HG02610 (cell line): ENCODE results near the gene CLDN19.
"Not testable (repeated sequence)": the region's sequence is repeated elsewhere in the genome, so short reads cannot be mapped to it uniquely, and the experiment has no call there.

Experiments
- ATAC-seq: cut with Tn5 transposase; IDR thresholded peaks from one replicate; pipeline ENCODE4 v1.9.1; 2021; ENCODE audit warnings: mild to moderate bottlenecking, moderate library complexity; ENCODE audit not compliant: unreplicated experiment

Gene CLDN19

DNA sequence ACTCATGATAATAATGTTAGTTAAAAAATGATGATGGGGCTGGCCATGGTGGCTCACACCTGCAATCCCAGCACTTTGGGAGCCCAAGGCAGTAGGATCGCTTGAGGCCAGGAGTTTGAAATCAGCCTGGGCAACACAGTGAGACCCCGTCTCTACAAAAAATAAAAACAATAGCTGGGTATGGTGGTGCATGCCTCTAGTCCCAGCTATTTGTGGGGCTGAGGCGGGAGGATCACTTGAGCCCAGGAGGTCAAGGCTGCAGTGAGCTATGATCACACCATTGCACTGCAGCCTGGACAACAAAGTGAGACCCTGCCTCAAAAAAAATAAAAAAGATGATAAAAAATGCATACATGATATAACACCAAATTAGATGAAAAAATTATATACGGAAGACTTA is 21.5 kb upstream of the CLDN19 start:
- no peak for ATAC-seq

DNA sequence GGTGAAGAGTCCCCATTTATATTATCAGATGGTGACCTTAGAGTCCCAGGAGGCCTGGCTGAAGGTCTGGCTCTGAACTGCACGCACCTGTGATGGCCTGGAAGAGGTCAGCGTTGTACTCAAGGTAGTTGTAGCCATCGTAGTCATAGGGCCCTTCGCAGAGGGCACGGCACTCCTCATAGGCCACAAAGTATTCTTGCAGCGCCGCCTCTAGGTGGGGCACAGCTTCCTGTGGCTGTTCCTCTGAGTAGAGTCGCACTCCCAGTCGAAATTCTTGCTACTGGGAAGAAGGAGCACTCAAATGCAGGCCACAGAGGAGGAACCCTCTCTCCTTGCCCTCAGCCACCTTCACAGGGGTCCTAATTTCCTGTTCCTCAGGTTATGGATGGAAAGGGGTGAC is 19.1 kb upstream of the CLDN19 start:
- no peak for ATAC-seq

DNA sequence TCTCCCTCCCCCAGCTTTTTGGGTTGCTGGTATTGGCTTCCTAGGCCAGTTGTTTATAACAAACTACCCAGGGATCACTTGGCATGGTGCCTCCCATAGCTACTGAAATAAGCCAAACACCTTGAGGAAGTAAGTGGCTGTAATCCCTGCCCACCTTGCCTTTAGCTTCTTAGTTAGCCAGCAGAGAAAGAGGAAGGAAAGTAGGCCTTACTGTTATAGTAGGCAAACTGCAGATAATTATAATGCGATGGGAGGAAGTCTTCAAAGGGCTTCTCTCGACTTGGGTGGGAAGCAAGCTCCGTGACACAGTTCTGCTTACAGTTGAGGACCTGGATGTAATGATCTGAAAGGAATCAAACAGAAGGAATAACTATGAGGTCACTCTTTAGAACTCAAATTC is 18.6 kb upstream of the CLDN19 start:
- ATAC-seq: no peak

DNA sequence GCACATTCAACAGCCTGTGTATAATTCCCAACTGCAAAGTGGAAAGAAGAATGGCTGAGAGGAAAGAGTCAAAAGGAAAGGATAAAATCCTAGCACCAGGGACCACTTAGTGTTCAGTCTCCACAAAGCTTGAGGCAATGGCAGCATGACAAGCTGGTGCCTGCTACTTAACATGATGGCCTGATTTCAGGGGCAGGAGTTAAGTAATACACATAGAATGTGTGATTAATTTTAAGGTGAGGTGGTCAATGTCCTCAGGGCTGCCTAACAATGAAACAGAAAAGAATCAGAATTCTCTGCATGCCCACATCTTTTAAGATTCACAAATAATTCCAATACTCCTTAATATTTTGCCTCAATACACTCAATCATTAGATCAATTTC is 17.8 kb upstream of the CLDN19 start:
- no peak for ATAC-seq

DNA sequence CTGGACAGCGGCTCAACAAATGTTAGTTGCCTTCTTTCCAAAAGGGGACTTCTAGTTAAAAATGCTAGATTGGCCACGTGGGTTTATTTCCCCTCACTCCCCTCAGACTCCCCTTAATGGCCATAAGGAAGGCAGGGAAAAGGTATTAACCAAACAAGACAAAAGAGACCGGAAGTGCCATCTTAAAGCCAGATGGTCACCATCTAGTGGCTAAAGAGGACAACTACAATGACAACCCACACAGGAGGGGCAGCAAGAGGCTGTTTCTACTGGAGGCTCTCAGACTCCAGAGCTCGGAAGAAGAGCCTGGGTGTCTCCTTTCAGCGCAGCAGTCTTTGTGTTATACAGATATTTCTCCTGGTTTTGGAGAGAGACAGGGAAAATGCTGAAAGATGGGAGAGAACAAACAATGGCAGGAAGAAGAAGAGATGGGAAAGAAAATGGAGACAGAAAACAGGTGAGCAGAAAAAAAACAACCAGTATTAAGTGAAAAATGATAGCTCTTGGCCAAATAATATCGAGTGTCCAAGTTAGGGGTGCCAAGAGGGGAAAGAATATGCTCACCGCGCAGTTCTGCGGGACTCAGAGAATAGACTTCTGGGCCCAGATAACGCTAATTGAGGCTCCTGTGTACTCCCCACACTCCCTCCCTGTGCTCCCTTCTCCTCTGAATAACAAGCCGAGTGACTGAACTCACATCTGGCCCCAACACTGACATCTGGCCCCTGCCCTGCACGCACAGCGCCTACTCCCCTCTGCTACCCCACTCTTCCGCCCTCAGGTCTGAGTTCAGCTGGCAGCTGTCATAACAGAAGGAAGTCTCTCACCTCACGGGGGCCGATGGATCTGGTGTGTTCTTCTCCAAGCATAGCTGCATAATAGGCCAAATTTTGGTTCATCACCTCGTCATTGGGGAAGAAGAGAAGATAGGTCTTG is 17.2 kb upstream of the CLDN19 start:
- ATAC-seq: no peak

DNA sequence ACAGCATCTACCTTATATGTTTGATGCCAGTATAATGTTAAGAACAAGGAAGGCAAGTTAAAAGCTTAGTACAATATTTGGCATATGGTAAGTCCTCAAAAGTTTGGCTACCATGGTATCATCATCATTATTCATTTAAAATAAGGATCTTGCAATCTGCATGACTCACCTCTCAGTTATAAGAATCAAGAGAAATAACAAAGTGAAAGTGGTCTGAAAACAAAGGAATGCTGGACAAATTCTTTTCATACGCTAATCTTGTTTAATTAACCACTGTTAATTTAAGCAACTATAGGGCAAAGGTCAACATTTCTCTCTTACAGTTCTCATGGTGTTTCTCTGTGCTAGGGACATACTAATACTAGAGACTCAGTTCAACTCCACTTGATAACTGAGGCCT is 13.0 kb upstream of the CLDN19 start:
- no peak for ATAC-seq

DNA sequence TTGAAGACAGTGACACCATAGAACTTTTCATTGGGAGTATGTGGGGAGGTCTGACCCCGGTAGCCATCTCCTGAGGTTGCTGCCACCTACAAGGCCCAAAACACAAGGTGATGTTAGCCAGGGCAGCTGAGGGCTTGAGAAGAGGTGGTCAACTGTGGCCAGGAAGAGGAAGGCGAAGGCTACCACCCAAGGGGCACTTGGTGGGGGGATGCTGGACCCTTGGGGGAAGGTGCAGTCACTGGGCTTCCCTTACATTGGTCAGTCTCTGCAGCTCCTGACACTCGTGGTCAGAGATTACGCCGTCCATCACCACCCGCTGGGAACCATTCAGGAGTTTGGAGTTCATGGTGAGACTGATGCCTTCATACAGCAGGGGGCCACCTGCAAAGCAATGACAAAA is 12.2 kb upstream of the CLDN19 start:
- no peak for ATAC-seq

DNA sequence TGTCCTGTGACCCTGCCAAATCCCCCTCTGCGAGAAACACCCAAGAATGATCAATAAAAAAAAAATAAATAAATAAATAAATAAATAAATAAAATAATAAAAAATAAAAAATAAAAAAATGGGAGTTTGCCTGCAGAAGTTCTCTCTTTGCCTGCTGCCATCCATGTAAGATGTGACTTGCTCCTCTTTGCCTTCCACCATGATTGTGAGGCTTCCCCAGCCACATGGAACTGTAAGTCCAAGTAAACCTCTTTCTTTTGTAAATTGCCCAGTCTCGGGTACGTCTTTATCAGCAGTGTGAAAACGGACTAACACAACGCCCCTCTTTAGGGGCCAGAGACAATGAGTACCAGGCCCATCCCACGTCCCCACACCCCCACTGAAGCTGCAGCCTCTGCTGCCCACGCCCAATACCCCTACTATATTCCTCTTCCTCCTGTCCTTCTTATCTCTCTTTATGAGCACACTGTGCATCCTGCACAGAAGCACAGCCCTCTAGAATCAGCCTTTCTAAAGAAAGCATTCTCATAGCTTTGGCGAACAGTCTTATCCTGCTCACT is 11.6 kb upstream of the CLDN19 start:
- ATAC-seq: not testable (repeated sequence)

DNA sequence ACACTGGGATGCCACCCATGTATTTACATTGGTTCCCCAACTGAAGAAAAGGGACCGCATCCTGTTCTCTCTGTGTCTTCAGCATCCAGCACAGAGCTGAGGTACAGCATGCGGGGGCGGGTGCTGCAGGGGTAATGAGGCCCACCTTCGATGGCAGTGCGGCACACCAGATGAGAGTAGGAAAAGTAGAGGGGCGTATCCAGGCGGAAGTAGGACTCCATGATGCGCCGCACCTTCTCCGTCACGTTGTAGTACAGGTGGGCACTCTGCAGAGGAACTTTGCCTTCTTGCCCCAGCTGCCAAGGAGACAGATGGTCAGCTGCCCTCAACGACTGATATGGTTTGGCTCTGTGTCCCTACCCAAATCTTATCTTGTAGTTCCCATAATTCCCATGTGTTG is 10.0 kb upstream of the CLDN19 start:
- ATAC-seq: no peak

DNA sequence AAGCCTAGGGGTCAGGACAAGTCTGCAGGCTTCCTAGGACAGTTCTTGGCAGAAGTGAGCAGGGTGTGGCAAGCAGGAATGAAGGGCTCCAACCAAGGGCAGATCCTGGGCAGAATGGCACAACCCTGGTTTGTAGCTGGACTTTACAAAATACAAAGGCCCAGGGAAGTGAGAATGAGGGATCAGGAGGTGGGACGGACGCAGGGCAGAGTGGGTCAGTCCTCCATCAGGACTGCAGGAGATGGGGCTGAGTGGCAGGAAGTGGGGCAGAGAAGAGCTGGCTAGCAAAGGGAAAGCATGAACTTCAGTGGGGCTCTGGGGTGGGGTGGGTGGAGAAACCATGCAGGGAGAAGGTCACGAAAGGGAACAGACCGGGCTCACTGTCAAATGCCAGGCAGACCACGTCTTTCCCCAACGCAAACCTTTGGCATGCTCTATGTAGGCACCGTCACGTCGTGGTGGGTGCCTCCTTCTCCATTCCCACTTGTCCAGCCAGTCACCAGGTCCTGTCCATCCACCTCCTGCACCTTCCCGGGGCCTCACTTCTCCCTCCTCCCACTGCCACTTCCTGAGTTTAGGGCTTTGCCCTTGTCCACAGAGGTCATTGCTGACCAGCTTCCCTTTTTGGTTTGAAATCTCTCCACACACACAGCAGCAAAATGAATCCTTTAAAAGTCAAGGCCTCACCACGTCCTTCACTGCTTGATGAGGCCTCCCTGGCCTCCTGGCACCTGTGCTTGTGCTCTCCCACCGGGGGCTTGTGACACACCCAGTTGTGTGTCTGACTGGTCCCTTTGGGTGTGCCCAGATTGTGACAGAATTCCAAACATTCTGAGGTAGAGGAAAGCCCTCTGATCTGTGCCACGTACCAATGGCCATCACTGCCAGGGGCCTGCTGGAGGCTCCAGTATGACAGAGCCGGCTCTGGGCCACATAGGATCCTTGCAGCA is 8.7 kb upstream of the CLDN19 start:
- ATAC-seq: no peak

DNA sequence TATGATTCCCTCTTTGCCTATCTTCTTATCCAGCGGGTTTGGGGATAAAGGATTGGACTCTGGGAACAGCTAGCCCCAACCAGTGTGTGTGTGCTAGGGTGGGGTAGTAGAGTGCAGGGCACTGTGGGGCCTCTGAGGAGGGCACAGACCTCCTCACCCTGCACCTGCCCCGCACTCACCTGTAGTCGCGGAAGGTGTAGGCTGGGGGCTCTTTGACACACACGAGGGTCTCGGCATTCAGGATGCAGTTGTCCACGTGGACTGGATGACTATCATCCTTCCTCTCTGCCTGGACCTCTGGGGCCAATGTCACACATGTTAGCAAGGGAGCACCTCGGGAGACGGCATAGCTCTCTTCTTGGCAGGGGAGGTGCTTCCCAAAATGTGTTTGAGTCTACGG is 8.0 kb upstream of the CLDN19 start:
- no peak for ATAC-seq

DNA sequence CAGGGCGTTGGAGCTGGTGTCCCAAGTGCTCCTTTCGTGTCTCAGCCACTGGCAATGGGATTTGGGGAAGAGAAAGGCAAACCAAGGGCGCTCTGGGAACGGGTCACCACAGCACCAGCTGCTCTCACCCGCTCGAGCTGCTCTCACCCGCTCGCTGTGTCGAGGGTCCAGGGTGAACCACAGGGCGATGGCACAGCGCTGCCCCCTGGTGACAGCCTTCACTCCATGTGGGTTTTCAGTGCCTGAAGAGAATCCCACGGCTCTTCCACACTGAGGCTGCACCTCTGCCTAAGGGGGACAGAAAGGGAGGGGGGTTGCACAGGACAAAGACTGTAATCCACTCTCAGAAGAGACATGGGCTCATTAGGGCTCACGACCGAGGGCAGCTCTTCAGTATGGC is 7.1 kb upstream of the CLDN19 start:
- no peak for ATAC-seq

DNA sequence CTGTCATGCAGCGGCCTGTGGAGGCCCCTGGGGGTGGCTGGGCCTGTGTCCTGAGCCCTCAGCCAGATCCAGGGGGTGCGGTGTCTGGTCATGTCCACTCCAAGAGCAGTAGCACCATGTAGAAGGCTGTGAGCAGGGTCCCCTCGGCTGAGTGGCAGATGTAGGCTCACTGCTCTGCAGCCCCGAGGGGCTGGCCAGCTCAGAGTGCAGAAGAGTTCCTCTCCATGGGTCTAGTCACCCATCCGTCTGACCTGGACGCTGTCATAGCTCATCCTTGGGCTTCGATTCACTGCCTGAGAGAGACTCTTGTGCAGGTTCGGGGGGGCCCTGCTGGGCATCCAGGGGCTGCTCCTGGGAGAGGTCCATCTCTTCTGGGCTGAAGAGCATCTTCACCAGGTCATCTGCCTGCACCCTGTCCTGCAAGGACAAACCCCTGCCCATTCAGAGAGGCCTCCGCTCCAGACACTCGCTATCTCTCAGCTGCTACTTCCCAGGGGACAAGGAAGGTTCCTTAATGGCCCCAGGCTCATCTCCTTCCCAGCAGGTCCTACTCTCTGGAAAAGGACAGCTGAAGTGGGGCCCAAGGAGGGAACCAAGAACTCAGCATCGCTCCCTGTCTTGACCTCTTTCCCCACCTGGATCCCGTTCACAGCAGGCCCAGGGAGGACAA is 6.5 kb upstream of the CLDN19 start:
- ATAC-seq: no peak

DNA sequence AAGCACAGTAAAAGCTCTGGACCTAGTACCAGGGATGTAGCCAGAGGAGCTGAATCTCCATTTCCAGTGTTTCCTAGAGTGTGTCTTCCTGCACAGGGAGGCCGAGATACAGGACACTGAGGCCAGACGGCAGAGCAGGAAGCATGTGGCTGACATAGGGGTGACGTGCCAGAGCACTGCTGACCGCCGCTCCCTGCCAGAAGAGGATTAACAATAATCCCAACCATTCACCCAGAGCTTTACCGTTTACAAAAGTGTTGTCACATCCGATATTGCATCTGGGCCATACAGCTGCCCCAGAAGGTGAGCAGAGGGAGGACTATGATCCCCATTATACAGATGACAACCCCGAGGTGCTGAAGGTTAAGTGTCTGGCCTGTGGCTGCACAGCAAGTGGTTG is 5.8 kb upstream of the CLDN19 start:
- ATAC-seq: no peak

DNA sequence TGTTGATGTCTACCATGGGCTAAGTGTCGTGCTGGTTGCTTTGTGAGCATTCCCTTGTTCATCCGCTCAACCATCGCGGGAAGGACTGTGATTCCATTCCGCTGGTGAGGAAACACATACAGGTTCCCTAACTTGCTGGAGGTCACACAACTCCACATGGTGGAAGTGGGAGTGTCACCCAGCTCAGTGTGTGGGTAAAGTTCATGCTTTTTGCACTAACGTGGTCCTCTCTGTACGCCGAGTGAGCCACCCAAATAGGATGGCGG is 4.0 kb upstream of the CLDN19 start:
- no peak for ATAC-seq

DNA sequence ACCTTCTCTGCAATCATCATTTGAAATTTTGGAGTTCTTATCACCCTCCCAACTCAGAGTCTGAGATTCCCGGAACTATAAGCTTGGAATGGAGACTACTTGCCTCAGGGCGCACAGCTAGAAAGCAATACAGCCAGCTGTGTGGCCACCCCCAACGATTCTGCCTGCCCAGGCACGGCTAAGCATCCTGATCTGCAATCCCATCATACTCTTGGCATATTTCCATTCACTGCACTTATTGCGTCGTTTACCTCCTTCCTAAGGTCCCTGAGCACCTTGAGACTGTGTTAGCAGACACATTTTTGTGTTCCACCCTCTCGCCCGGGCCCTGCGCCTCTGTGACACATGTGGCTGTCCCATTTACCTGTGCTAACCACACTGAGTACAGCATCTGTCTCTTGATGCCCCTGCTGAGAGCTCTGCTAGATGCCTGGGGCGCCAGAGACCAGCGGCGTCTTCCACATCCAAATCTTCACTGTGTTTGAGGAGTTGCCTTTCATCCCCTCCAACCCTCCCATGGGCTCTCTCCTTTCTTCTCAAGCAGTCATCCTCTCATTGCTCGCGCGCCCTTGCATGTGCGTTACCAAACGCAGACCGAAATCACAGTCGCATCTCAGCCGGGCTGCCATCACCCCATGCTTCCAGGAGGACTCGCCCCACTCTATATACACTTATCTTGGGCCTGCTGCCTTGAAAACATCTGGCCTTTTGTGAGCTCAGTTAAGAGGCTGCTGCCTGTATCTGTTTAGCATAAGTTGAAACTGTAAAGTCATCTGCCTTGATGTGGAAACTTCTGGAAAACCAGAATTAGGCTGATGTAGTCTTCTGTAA is 3.5 kb upstream of the CLDN19 start:
- ATAC-seq: no peak

DNA sequence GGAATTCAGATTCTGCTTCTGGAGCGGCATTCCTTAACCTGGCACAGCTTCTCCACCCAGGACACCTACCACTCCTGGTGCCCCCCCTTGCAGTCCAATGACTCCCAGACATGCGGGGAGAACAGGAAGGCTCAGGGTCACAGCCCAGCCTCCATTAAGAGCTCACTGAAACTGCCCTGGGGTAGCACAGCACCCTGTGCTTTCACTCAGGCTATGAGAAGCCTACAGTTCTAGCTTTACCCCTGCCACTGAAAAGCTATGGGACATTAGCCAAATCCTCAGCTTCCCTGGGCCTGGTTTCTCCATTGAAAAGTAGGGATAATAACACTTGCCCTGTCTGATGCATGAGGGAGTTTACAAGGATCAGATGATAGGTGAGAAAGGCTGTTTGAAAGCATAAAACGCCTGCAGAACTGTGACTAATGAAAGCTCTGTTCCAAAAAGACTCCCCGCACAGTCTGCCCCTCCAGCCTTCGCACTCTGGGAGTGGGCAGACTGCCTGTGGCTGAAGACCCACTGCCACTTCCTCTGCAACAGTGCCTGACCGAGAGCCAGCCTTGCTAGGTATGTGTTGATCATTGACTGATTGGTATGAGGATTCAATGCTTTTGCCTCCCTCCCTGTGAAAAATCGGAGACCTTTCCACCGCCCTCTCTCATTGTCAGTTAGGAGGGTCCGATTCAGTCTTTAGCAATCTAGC is 2.7 kb upstream of the CLDN19 start:
- no peak for ATAC-seq

DNA sequence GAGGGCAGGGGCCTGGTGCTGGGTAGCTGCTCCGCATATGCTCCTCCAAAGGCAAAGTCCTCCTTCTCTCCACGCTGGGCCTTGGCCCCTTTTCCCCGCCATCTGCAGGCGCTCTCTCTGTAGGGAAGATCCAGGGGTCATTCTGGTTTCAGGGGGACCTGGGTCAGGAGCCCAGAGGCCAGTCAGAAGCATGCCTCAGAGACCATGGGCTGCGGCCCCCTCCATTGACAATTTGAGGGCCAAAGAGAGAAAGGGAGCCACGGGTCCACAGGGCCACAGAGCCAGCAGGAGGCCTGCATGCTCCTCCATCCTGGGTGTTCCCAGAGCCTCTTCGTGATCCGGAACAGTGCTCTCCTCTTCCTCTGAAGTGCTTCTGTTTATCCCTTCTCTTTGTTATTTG is 2.1 kb upstream of the CLDN19 start:
- ATAC-seq: no peak

DNA sequence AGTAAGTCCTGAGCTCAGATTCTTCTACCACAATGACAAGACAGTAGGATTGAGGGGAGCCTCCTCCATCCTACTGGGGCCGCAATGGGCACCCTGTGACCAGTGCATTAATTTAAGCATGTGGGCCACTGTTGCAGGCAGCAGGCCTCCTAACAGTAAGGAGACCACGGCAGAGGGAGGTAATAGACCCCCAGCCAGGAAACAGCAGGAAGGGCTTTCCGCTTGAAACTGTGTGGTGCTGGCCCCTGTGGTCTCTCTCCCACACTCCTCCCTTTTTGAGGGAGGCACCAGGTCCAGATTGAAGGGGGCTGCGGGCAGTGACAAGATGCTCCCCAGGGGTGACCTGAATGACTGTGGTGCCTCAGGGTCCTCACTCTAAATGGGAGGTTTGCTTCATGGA is 1.7 kb upstream of the CLDN19 start:
- no peak for ATAC-seq
